ENCODE measurements around the gene OTUD4. TPM values are rescaled to one million over a fixed set of nuclear protein-coding genes. Genes with fewer than 3 reads are reported as not detected.

Gene OTUD4
- total and polyA plus RNA-seq, 8 donors: 5.2 to 53.8 (median 12.4) TPM

DNA sequence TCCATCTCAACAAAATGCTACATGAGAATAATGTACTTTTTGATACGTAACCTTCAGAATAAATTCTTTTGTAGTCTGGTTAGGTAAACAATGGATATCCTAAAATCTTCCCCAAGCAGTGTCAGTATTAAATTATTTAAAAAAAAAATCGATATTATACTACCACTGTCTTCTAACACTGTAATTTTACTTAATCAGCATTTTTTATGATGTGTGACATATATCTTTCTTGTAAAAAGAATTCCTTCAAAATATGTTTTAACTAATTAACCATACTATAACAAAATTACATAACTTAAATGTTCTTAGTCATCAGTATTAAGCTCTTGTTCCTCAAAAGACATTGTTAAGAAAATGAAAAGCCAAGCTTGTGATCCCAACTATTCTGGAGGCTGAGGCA is 12.5 kb downstream of the OTUD4 start:
- H3K9me3 ChIP-seq: no peaks in the 10 kb centered on the region
- WGBS, 5 donors: 94 to 99% (median 96%) methylated on average over 2 of the region's 2 CpGs
- H3K4me1 ChIP-seq: peaks cover 0 to 23% (median 0%) of the 10 kb centered on the region in 4 donors
- H3K27ac ChIP-seq: no peak overlapping the region
- intact Hi-C loops (cut with DNase I; ENCODE audit: low total_unique reads): no loop called here
- TF ChIP-seq, protein P1, sequence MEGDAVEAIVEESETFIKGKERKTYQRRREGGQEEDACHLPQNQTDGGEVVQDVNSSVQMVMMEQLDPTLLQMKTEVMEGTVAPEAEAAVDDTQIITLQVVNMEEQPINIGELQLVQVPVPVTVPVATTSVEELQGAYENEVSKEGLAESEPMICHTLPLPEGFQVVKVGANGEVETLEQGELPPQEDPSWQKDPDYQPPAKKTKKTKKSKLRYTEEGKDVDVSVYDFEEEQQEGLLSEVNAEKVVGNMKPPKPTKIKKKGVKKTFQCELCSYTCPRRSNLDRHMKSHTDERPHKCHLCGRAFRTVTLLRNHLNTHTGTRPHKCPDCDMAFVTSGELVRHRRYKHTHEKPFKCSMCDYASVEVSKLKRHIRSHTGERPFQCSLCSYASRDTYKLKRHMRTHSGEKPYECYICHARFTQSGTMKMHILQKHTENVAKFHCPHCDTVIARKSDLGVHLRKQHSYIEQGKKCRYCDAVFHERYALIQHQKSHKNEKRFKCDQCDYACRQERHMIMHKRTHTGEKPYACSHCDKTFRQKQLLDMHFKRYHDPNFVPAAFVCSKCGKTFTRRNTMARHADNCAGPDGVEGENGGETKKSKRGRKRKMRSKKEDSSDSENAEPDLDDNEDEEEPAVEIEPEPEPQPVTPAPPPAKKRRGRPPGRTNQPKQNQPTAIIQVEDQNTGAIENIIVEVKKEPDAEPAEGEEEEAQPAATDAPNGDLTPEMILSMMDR (IDR thresholded peaks at IDR 0.05): no peak
- TF ChIP-seq POLR2AphosphoS5 (IDR thresholded peaks at IDR 0.05) (no peak), EP300 (IDR thresholded peaks at IDR 0.05) (no peak), POLR2A (IDR thresholded peaks at IDR 0.05) (no peak)
- no peak for DNase-seq
- H3K4me3 ChIP-seq: no peak overlapping the region
- H3K36me3 ChIP-seq: peaks cover 15 to 84% (median 67%) of the 10 kb centered on the region in 4 donors
- H3K27me3 ChIP-seq: no peaks in the 10 kb centered on the region

DNA sequence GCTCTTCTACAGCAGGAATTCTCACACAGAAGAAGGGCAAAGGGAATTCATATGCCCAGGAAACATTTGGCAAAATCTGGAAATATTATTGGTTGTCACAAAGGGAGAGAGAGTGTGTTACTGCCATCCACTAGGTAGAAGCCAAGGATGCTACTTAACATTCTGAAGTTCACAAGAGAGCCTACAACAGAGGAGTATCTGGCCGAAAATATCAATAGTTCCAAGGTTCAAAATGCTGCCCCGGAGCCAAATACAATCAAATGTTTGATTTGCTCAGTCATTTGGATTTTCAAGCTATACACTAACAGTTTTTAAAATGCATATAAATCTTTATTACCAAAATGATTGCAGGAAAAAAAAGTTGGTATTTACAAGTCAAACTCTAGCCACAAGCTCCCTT is 18.8 kb downstream of the OTUD4 start:
- no peaks in the 10 kb centered on the region for H3K27me3 ChIP-seq
- TF ChIP-seq, protein P1 (IDR thresholded peaks at IDR 0.05): no peak
- TF ChIP-seq POLR2AphosphoS5 (IDR thresholded peaks at IDR 0.05) (no peak), POLR2A (IDR thresholded peaks at IDR 0.05) (no peak)
- no peaks in the 10 kb centered on the region for H3K4me1 ChIP-seq
- peaks cover 11 to 95% (median 83%) of the 10 kb centered on the region in 4 donors for H3K36me3 ChIP-seq
- H3K27ac ChIP-seq: no peak overlapping the region
- intact Hi-C loops (cut with DNase I; ENCODE audit: low total_unique reads): no loop called here
- DNase-seq: no peak
- H3K9me3 ChIP-seq: no peaks in the 10 kb centered on the region
- no peak overlapping the region for H3K4me3 ChIP-seq
- WGBS, 5 donors: 42 to 48% (median 44%) methylated on average over 2 of the region's 2 CpGs

DNA sequence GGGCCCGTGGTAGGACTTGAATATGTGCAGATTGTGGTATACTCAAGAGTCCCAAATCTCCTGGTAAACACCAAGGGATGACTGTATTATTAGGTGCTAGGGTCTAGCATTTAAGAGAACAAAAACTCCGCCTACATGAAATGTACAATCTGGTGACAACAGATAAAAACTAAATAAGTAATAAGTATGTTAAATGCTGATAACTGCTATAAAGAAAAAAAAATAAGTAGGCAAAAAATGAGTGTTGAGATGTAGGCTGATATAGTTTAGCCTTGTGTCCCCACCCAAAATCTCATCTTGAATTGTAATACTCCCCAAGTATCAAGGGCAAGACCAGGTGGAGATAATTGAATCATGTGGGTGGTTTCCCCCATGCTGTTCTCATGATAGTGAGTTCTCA is 23.4 kb downstream of the OTUD4 start:
- no peak overlapping the region for H3K4me3 ChIP-seq
- H3K36me3 ChIP-seq: peaks cover 12 to 97% (median 74%) of the 10 kb centered on the region in 4 donors
- H3K27ac ChIP-seq: no peak overlapping the region
- peaks cover 0 to 18% (median 5%) of the 10 kb centered on the region in 4 donors for H3K4me1 ChIP-seq
- TF ChIP-seq POLR2AphosphoS5 (IDR thresholded peaks at IDR 0.05) (no peak), EP300 (IDR thresholded peaks at IDR 0.05) (no peak), POLR2A (IDR thresholded peaks at IDR 0.05) (no peak)
- TF ChIP-seq, protein P1 (IDR thresholded peaks at IDR 0.05): no peak
- 89 to 95% (median 92%) methylated on average over 2 of the region's 2 CpGs for WGBS, 5 donors
- DNase-seq: no peak
- no peaks in the 10 kb centered on the region for H3K27me3 ChIP-seq
- intact Hi-C loops (cut with DNase I; ENCODE audit: low total_unique reads): no loop called here
- H3K9me3 ChIP-seq: no peaks in the 10 kb centered on the region

DNA sequence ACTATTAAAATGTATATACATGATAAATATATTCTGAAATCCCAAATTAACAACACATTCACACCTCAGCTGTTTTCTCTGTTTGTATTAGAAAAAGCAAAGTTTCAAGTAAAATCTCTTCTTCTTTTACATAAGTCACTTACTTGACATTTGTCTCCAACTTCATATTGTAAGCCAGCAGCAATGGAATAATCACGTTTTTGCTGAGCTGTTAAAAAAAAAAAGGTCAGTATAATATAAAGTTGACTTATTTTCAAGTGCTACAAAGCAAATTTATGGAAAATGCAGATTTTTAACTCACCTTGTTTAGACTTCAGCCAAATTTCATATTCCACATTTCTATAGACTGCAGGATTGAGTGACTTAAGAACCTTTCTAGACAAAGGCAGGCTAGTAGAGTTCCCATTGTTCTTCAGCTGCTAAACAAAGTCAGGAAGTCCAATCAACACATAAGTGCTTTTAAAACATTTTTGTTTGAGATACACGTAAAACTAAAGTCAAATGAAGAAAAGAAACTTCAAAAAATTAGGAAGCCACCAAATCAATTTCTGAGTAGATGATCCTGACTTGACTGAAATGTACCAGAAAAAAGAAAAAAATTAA is 25.0 kb downstream of the OTUD4 start:
- intact Hi-C loops (cut with DNase I; ENCODE audit: low total_unique reads): no loop called here
- DNase-seq: no peak
- no peaks in the 10 kb centered on the region for H3K9me3 ChIP-seq
- no peaks in the 10 kb centered on the region for H3K27me3 ChIP-seq
- 66 to 79% (median 74%) methylated on average over 2 of the region's 2 CpGs for WGBS, 5 donors
- peaks cover 0 to 18% (median 5%) of the 10 kb centered on the region in 4 donors for H3K4me1 ChIP-seq
- H3K4me3 ChIP-seq: no peak overlapping the region
- no peak for TF ChIP-seq EP300 (IDR thresholded peaks at IDR 0.05)
- TF ChIP-seq POLR2AphosphoS5 (IDR thresholded peaks at IDR 0.05): no peak
- TF ChIP-seq, protein P1 (IDR thresholded peaks at IDR 0.05): no peak
- TF ChIP-seq POLR2A (IDR thresholded peaks at IDR 0.05): no peak
- H3K27ac ChIP-seq: no peak overlapping the region
- H3K36me3 ChIP-seq: peaks cover 15 to 97% (median 74%) of the 10 kb centered on the region in 4 donors

All from stomach (tissue), 9 donors.